ENCODE measurements around the gene MAML3.

MAML3 gene

DNA sequence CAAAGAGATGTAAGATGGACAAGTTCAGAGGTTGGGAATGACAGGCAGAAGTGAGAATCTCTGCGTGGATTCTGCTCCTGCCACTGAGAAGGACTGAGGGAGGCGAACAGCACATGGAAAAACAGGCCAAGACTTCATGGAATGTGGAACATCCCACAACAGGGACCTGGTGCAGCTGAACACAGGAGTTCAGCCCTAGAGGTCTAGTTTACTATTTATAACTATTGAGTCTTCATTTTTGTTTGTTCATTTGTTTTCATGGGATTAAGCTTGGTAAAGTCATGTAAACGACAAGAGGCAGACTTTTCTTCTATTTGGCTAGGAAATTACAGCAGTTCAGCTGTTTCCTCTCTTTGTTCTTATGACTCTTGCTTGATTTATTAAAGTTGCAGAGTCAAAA is 234.5 kb downstream of the MAML3 start:
- DNase-seq (ENCODE audit: low read depth, low spot score) = no peak
- TF ChIP-seq, protein P1, sequence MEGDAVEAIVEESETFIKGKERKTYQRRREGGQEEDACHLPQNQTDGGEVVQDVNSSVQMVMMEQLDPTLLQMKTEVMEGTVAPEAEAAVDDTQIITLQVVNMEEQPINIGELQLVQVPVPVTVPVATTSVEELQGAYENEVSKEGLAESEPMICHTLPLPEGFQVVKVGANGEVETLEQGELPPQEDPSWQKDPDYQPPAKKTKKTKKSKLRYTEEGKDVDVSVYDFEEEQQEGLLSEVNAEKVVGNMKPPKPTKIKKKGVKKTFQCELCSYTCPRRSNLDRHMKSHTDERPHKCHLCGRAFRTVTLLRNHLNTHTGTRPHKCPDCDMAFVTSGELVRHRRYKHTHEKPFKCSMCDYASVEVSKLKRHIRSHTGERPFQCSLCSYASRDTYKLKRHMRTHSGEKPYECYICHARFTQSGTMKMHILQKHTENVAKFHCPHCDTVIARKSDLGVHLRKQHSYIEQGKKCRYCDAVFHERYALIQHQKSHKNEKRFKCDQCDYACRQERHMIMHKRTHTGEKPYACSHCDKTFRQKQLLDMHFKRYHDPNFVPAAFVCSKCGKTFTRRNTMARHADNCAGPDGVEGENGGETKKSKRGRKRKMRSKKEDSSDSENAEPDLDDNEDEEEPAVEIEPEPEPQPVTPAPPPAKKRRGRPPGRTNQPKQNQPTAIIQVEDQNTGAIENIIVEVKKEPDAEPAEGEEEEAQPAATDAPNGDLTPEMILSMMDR (IDR thresholded peaks at IDR 0.05; ENCODE audit: insufficient read depth, low read length, missing control alignments) = no peak
- ChIA-PET POLR2A (no interaction called here), CTCF (no interaction called here)
- no peak overlapping the region for H3K4me3 ChIP-seq (ENCODE audit: low read depth, low read length)

DNA sequence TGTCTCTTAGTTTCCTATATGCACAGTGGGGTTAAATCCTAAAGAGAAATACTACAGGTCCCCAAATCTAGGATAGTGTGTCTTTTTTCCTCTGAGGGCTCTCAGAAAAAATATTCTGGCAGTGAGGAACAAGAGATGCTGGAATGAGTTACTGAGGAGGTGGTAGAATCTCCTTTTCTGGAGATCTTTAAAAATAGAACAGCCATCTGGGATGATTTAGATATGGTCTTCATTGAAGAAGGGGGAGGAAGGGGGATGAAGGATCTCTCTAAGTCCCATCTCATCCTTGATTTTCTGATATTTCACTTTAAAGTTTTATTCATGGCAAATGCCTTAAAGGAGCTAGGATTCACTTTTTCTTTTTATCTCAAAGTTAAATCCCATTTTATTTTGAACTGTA is 235.0 kb downstream of the MAML3 start:
- TF ChIP-seq, protein P1 (IDR thresholded peaks at IDR 0.05; ENCODE audit: insufficient read depth, low read length, missing control alignments) = no peak
- no peak overlapping the region for H3K4me3 ChIP-seq (ENCODE audit: low read depth, low read length)
- DNase-seq (ENCODE audit: low read depth, low spot score) = no peak
- POLR2A ChIA-PET = no interaction called here
- CTCF ChIA-PET = no interaction called here

GRCh38 chr4:139918591-139918990 is 235.4 kb downstream of the MAML3 start:
- TF ChIP-seq, protein P1 (IDR thresholded peaks at IDR 0.05; ENCODE audit: insufficient read depth, low read length, missing control alignments) = no peak
- ChIA-PET CTCF (no interaction called here), POLR2A (no interaction called here)
- no peak for DNase-seq (ENCODE audit: low read depth, low spot score)
- H3K4me3 ChIP-seq (ENCODE audit: low read depth, low read length) = no peak overlapping the region

DNA sequence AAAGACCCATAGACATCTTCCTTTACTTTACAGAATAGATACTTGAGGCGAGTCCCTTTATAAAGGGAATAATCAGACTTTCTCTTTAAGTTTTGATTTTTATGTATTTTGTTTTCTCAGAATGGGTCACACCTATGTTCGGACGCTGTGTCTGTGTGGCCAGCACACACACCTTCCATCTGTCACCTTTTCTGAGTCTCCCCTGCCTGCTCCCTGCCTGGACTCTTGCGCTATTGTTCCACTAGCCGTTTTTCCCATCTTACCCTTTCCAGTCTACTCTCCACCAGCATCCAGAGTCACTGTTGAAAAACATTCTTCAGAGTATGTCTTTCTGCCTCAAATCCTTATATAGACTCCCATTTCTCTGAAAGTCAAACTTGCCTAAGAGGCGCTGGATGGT is 236.1 kb downstream of the MAML3 start:
- ChIA-PET POLR2A (no interaction called here), CTCF (interaction anchor here (1.0 kb wide), 1 partner anchor 23 kb away, joined by 3 read pairs; no protein-coding TSS in a partner anchor)
- TF ChIP-seq, protein P1 (IDR thresholded peaks at IDR 0.05; ENCODE audit: insufficient read depth, low read length, missing control alignments) = no peak
- no peak for DNase-seq (ENCODE audit: low read depth, low spot score)
- H3K4me3 ChIP-seq (ENCODE audit: low read depth, low read length) = no peak overlapping the region

- no peak for DNase-seq (ENCODE audit: low read depth, low spot score)
These were observed 237.9 kb downstream of the MAML3 start for GRCh38 chr4:139916041-139916440.

GRCh38 chr4:139915037-139915436 is 238.9 kb downstream of the MAML3 start:
- H3K4me3 ChIP-seq (ENCODE audit: low read depth, low read length) = no peak overlapping the region
- CTCF ChIA-PET = no interaction called here
- TF ChIP-seq, protein P1 (IDR thresholded peaks at IDR 0.05; ENCODE audit: insufficient read depth, low read length, missing control alignments) = no peak
- POLR2A ChIA-PET = no interaction called here
- no peak for DNase-seq (ENCODE audit: low read depth, low spot score)

More at GRCh38 chr4:139916041-139916440, 237.9 kb downstream of the MAML3 start:
- ChIA-PET CTCF (interaction anchor here (0.5 kb wide), 1 partner anchor 37 kb away, joined by 3 read pairs; no protein-coding TSS in a partner anchor), POLR2A (interaction anchor here (0.8 kb wide), 1 partner anchor 604 kb away, joined by 3 read pairs; no protein-coding TSS in a partner anchor)
- no peak overlapping the region for H3K4me3 ChIP-seq (ENCODE audit: low read depth, low read length)
- TF ChIP-seq, protein P1 (IDR thresholded peaks at IDR 0.05; ENCODE audit: insufficient read depth, low read length, missing control alignments) = no peak

Measured in AG04449 (cell line).